HepG2 (cell line): ENCODE data around the gene TMCO2. TPM values are rescaled to one million over a fixed set of nuclear protein-coding genes. Genes with fewer than 3 reads are reported as not detected.

Experiments used
- ATAC-seq: fragments of 200-7000 bp; cut with Tn5 transposase; 3 replicates; pipeline ENCODE4 v1.9.1; 2020; ENCODE audit warnings: mild to moderate bottlenecking, moderate library complexity
- BruUV-seq: library from RNA; stranded (reverse); fragments of 400-500 nt; replicated peaks from 2 replicates; lab custom pipeline; 2021; lab: Mats Ljungman, UMichigan
- CTCF ChIA-PET: fragments of 300-600 bp; formaldehyde crosslinking; extraction: SDS; loops from one replicate; lab custom pipeline; 2021; ENCODE audit warnings: low total read pairs, inconsistent platforms, low intra/inter-chr PET ratio; lab: Yijun Ruan, JAX
- POLR2A ChIA-PET: fragments of 350-600 bp; sonication (Branson Sonifier 250); formaldehyde crosslinking; loops from one replicate; lab custom pipeline; 2020; ENCODE audit warnings: antibody characterized with exemption, inconsistent platforms; lab: Yijun Ruan, JAX
- DNase-seq: peaks from one replicate; pipeline ENCODE4 v3.0.0-alpha.2; 2015; ENCODE audit warnings: low spot score
- FAIRE-seq: peaks from 3 replicates; lab custom pipeline; 2011; peaks lifted over from hg19 to GRCh38; lab: Jason Lieb, UNC
- H2AFZ ChIP-seq: one replicate; pipeline ENCODE4 v1.6.1; 2011; ENCODE audit warnings: low read length, inconsistent platforms
- H3K27ac ChIP-seq: fragments of 300-600 bp; 3 replicates; pipeline ENCODE4 v1.8.0; 2011; ENCODE audit warnings: mixed run types, mild to moderate bottlenecking, mixed read lengths, low read length, inconsistent platforms; ENCODE audit not compliant: insufficient read depth; ENCODE audit errors: extremely low read length
- H3K27me3 ChIP-seq, 2 experiments: fragments of 200-600 bp in 1 of 2; 2 replicates in 1 of 2; 3 replicates in 1 of 2; pipeline versions ENCODE4 v1.6.0 to v1.8.0; 2011; ENCODE audit warnings: low read length in 2 of 2, mild to moderate bottlenecking in 2 of 2, moderate library complexity in 2 of 2, inconsistent platforms in 1 of 2; ENCODE audit not compliant: insufficient read depth in 2 of 2, control insufficient read depth in 1 of 2
- H3K36me3 ChIP-seq, 2 experiments: fragments of 200-600 bp in 1 of 2; replicated peaks in 1 of 2; 2 replicates in 1 of 2; 3 replicates in 1 of 2; pipeline versions ENCODE4 v1.5.1 to v1.8.0; 2011; ENCODE audit warnings: low read length in 2 of 2, inconsistent platforms in 1 of 2; ENCODE audit not compliant: insufficient read depth in 2 of 2, control insufficient read depth in 1 of 2
- H3K4me1 ChIP-seq: 2 replicates; pipeline ENCODE4 v1.5.1; 2012; ENCODE audit warnings: low read length, inconsistent platforms; ENCODE audit not compliant: insufficient read depth
- H3K4me2 ChIP-seq: 2 replicates; pipeline ENCODE4 v1.6.0; 2011; ENCODE audit warnings: low read depth, low read length, inconsistent platforms
- H3K4me3 ChIP-seq, 3 experiments: fragments of 200-600 bp in 1 of 3; sonication (generic), shearing (Covaris generic) in 1 of 3; replicated peaks in 1 of 3; 2 replicates each; pipeline ENCODE4 v1.5.1; 2011 to 2016; ENCODE audit warnings: low read length in 3 of 3, inconsistent platforms in 2 of 3, low read depth in 2 of 3, mild to moderate bottlenecking in 2 of 3, control low read depth in 1 of 3, mixed read lengths in 1 of 3; ENCODE audit not compliant: insufficient read depth in 1 of 3
- H3K79me2 ChIP-seq: one replicate; pipeline ENCODE4 v1.6.1; 2011; ENCODE audit warnings: low read length, inconsistent platforms; ENCODE audit not compliant: insufficient read depth
- H3K9ac ChIP-seq: 2 replicates; pipeline ENCODE4 v1.6.0; 2011; ENCODE audit warnings: mild to moderate bottlenecking, low read depth, low read length, inconsistent platforms; ENCODE audit not compliant: insufficient read depth
- H3K9me3 ChIP-seq: 2 replicates; pipeline ENCODE4 v1.5.1; 2012; ENCODE audit warnings: mild to moderate bottlenecking, low read length
- H4K20me1 ChIP-seq: 2 replicates; pipeline ENCODE4 v1.6.0; 2011; ENCODE audit warnings: inconsistent platforms, mild to moderate bottlenecking, low read length, moderate library complexity; ENCODE audit not compliant: insufficient read depth
- CAMTA2 ChIP-seq: sonication (generic); formaldehyde crosslinking; IDR thresholded peaks from 2 replicates; pipeline ENCODE4 v1.4.0; 2020; ENCODE audit warnings: mild to moderate bottlenecking, missing genetic modification reagents, borderline replicate concordance
- CBX2 ChIP-seq, 2 experiments: fragments of 200-600 bp in 1 of 2; sonication (generic); formaldehyde crosslinking in 1 of 2; IDR thresholded peaks; 2 replicates each; pipeline versions ENCODE4 v1.7.0 to v1.8.1; 2018 to 2022; ENCODE audit warnings: low read depth in 2 of 2, low read length in 1 of 2, mild to moderate bottlenecking in 1 of 2, missing genetic modification reagents in 1 of 2
- DNMT3B ChIP-seq: conservative IDR thresholded peaks from 2 replicates; pipeline ENCODE4 v1.6.1; 2016; ENCODE audit warnings: missing biosample characterization, control low read depth
- HMG20B ChIP-seq: conservative IDR thresholded peaks from 2 replicates; pipeline ENCODE4 v1.6.1; 2016; ENCODE audit warnings: missing genetic modification reagents, missing compliant biosample characterization
- NFRKB ChIP-seq: fragments of 450-650 bp; IDR thresholded peaks from 2 replicates; pipeline ENCODE4 v1.6.1; 2017
- SIX1 ChIP-seq: sonication (generic); formaldehyde crosslinking; IDR thresholded peaks from 2 replicates; pipeline ENCODE4 v1.4.0; 2020; ENCODE audit warnings: missing genetic modification reagents, borderline replicate concordance
- ZBTB21 ChIP-seq: sonication (generic); formaldehyde crosslinking; IDR thresholded peaks from 2 replicates; pipeline ENCODE4 v1.4.0; 2020; ENCODE audit warnings: missing genetic modification reagents
- ZNF747 ChIP-seq: sonication (generic); formaldehyde crosslinking; IDR thresholded peaks from 2 replicates; pipeline ENCODE4 v1.8.1; 2023; ENCODE audit warnings: missing genetic modification reagents, mild to moderate bottlenecking, borderline replicate concordance
- ZSCAN21 ChIP-seq: sonication (generic); formaldehyde crosslinking; IDR thresholded peaks from 2 replicates; pipeline ENCODE4 v1.8.0; 2022; ENCODE audit warnings: mild to moderate bottlenecking, missing genetic modification reagents, moderate library complexity, borderline replicate concordance
- ZSCAN31 ChIP-seq: sonication (generic); formaldehyde crosslinking; IDR thresholded peaks from 2 replicates; pipeline ENCODE4 v1.5.0; 2020; ENCODE audit warnings: low read depth, mild to moderate bottlenecking, missing genetic modification reagents
- WGBS: methylation state at CpG from one replicate; pipeline ENCODE4 v1.1.6; 2017; ENCODE audit warnings: low lambda C conversion rate; 5-methylcytosine and 5-hydroxymethylcytosine counted together
- in situ Hi-C: cut with HindIII; loops from 2 replicates; pipeline ENCODE4 v1.10.0; 2017; ENCODE audit warnings: low pct_unique_long_range_greater_than_20kb; ENCODE audit not compliant: extremely low pct_ligation_motif_present
- intact Hi-C: fragments of 100-400 bp; cut with micrococcal nuclease; formaldehyde crosslinking; loops from one replicate; pipeline ENCODE4 v1.10.0; 2022; ENCODE audit not compliant: unreplicated experiment
- polyA plus RNA-seq, 8 experiments: library from polyadenylated mRNA; depleted of rRNA in 3 of 8; stranded (reverse) in 7 of 8; unstranded in 1 of 8; fragments of >200 nt; fragmentation: Illumina TruSeq in 4 of 8; extraction: Trizol in 4 of 8; gene quantifications; 2 replicates each; pipeline versions ENCODE4 v1.2.1 to v1.2.3, GENCODE V29; 2011 to 2016; ENCODE audit warnings: low read depth in 4 of 8, missing spikeins in 1 of 8, mixed read lengths in 1 of 8; ENCODE audit not compliant: insufficient read depth in 1 of 8
- total RNA-seq, 5 experiments: library from RNA; depleted of rRNA; stranded (reverse); fragments of >200 nt; fragmentation: Illumina TruSeq; extraction: Trizol; gene quantifications; 2 replicates each; pipeline ENCODE4 v1.2.3, GENCODE V29; 2016; ENCODE audit warnings: low read depth in 1 of 5
- TF ChIP-seq, protein P1 (sequence below): sonication (generic); formaldehyde crosslinking; IDR thresholded peaks from 2 replicates; pipeline ENCODE4 v1.9.0; 2021; ENCODE audit warnings: mild to moderate bottlenecking, missing genetic modification reagents
- TF ChIP-seq, protein P2 (sequence below): sonication (generic); formaldehyde crosslinking; IDR thresholded peaks from 2 replicates; pipeline ENCODE4 v1.4.0; 2020; ENCODE audit warnings: missing genetic modification reagents, low read depth, mild to moderate bottlenecking, borderline replicate concordance
- TF ChIP-seq, protein P3 (sequence below): sonication (generic); formaldehyde crosslinking; IDR thresholded peaks from 2 replicates; pipeline ENCODE4 v1.4.0; 2020; ENCODE audit warnings: missing genetic modification reagents, borderline replicate concordance

TMCO2 gene
- total and polyA plus RNA-seq, 2 of the 13 experiments (the other 11 are each of a cell fraction or from before 2014, with no cell fraction given) = not detected

DNA sequence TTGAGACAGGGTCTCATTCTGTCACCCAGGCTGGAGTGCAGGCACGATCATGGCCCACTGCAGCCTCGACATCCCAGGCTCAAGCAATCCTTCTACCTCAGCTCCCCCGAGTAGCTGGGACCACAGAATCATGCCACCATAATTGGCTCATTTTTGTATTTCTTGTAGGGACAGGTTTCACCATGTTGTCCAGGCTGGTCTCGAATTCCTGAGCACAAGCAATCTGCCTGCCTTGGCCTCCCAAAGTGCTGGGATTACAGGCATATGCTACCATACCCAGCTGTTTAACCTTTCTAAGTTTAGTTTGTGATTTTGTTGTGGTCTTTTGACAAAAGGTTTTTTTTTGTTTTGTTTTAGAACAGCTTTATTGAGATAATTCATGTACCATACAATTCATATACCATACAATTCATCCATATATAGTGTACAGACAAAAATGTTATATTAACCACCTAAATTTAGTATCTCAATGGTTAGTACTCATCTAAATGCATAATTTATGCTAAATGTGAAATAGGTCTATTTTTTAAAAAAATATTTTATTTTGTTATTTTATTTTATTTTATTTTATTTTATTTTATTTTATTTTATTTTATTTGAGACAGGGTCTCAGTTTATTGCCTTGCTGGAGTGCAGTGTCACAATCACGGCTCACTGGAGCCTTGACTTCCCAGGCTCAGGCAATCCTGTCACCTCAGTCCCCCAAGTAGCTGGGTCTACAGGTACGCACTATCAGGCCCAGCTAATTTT, 19.2 kb downstream of the TMCO2 start:
- POLR2A ChIA-PET = interaction anchor here (0.6 to 1.8 kb wide), 2 partner anchors 9 to 48 kb away, joined by 3 to 6 read pairs; partner anchors contain the start of gene ZMPSTE24
- ATAC-seq (no peak), FAIRE-seq (peak; percentile 15), DNase-seq (no peak)
- Histone ChIP-seq H3K4me2 (no peak overlapping the region), H3K36me3 (peaks cover 7 to 45% of the 10 kb centered on the region in 2 experiments; a peak in 4 of 5 replicates), H3K4me1 (no peaks in the 10 kb centered on the region), H4K20me1 (no peaks in the 10 kb centered on the region), H3K9me3 (no peaks in the 10 kb centered on the region), H3K4me3 (no peak overlapping the region), H2AFZ (no peak overlapping the region), H3K27ac (no peak overlapping the region), H3K27me3 (no peaks in the 10 kb centered on the region), H3K79me2 (peaks cover 11% of the 10 kb centered on the region), H3K9ac (no peak overlapping the region)
- in situ Hi-C loops = no loop called here
- CTCF ChIA-PET = no interaction called here
- BruUV-seq = no TSS peak
- 95% methylated on average over 6 of the region's 6 CpGs for WGBS
- intact Hi-C loops = no loop called here
- TF ChIP-seq, protein P1, sequence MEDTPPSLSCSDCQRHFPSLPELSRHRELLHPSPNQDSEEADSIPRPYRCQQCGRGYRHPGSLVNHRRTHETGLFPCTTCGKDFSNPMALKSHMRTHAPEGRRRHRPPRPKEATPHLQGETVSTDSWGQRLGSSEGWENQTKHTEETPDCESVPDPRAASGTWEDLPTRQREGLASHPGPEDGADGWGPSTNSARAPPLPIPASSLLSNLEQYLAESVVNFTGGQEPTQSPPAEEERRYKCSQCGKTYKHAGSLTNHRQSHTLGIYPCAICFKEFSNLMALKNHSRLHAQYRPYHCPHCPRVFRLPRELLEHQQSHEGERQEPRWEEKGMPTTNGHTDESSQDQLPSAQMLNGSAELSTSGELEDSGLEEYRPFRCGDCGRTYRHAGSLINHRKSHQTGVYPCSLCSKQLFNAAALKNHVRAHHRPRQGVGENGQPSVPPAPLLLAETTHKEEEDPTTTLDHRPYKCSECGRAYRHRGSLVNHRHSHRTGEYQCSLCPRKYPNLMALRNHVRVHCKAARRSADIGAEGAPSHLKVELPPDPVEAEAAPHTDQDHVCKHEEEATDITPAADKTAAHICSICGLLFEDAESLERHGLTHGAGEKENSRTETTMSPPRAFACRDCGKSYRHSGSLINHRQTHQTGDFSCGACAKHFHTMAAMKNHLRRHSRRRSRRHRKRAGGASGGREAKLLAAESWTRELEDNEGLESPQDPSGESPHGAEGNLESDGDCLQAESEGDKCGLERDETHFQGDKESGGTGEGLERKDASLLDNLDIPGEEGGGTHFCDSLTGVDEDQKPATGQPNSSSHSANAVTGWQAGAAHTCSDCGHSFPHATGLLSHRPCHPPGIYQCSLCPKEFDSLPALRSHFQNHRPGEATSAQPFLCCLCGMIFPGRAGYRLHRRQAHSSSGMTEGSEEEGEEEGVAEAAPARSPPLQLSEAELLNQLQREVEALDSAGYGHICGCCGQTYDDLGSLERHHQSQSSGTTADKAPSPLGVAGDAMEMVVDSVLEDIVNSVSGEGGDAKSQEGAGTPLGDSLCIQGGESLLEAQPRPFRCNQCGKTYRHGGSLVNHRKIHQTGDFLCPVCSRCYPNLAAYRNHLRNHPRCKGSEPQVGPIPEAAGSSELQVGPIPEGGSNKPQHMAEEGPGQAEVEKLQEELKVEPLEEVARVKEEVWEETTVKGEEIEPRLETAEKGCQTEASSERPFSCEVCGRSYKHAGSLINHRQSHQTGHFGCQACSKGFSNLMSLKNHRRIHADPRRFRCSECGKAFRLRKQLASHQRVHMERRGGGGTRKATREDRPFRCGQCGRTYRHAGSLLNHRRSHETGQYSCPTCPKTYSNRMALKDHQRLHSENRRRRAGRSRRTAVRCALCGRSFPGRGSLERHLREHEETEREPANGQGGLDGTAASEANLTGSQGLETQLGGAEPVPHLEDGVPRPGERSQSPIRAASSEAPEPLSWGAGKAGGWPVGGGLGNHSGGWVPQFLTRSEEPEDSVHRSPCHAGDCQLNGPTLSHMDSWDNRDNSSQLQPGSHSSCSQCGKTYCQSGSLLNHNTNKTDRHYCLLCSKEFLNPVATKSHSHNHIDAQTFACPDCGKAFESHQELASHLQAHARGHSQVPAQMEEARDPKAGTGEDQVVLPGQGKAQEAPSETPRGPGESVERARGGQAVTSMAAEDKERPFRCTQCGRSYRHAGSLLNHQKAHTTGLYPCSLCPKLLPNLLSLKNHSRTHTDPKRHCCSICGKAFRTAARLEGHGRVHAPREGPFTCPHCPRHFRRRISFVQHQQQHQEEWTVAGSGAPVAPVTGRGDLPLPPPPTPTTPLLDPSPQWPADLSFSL (CRISPR knock-in tag) = no peak
- TF ChIP-seq ZBTB21 (CRISPR knock-in tag) (no peak), HMG20B (CRISPR knock-in tag) (no peak), NFRKB (no peak), DNMT3B (CRISPR knock-in tag) (no peak), CAMTA2 (CRISPR knock-in tag) (no peak), ZSCAN21 (CRISPR knock-in tag) (no peak), SIX1 (CRISPR knock-in tag) (no peak), ZSCAN31 (no peak), ZNF747 (CRISPR knock-in tag) (no peak), CBX2 (IDR thresholded peaks at IDR 0.05; ENCODE audit: low read depth, low read length) (no peak), CBX2 (CRISPR knock-in tag; IDR thresholded peaks at IDR 0.05; ENCODE audit: low read depth) (no peak)
- TF ChIP-seq, protein P2, sequence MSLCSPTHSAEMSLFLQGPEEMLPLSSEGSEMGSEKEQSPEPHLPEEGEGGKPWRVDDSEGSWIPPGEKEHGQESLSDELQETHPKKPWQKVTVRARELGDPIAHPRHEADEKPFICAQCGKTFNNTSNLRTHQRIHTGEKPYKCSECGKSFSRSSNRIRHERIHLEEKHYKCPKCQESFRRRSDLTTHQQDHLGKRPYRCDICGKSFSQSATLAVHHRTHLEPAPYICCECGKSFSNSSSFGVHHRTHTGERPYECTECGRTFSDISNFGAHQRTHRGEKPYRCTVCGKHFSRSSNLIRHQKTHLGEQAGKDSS = no peak
- TF ChIP-seq, protein P3, sequence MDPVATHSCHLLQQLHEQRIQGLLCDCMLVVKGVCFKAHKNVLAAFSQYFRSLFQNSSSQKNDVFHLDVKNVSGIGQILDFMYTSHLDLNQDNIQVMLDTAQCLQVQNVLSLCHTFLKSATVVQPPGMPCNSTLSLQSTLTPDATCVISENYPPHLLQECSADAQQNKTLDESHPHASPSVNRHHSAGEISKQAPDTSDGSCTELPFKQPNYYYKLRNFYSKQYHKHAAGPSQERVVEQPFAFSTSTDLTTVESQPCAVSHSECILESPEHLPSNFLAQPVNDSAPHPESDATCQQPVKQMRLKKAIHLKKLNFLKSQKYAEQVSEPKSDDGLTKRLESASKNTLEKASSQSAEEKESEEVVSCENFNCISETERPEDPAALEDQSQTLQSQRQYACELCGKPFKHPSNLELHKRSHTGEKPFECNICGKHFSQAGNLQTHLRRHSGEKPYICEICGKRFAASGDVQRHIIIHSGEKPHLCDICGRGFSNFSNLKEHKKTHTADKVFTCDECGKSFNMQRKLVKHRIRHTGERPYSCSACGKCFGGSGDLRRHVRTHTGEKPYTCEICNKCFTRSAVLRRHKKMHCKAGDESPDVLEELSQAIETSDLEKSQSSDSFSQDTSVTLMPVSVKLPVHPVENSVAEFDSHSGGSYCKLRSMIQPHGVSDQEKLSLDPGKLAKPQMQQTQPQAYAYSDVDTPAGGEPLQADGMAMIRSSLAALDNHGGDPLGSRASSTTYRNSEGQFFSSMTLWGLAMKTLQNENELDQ (CRISPR knock-in tag) = no peak
